Ovary (tissue), 3 donors: ENCODE data around the gene EPM2A.
"Not testable (repeated sequence)": the region's sequence is repeated elsewhere in the genome, so short reads cannot be mapped to it uniquely, and the experiment has no call there.

Source experiments
- CTCF ChIP-seq, 3 donors: fragments of 450-650 bp in 2 of 3; fragments of 200-600 bp in 1 of 3; IDR thresholded peaks; one replicate each; pipeline versions ENCODE4 v1.5.1 to v1.8.0; 2016 to 2022; ENCODE audit warnings: antibody characterized with exemption in 3 of 3, mild to moderate bottlenecking in 1 of 3
- EP300 ChIP-seq: sonication (generic); formaldehyde crosslinking; IDR thresholded peaks from one replicate; pipeline ENCODE4 v1.6.1; 2017; ENCODE audit warnings: antibody characterized with exemption
- POLR2A ChIP-seq: fragments of 450-650 bp; IDR thresholded peaks from one replicate; pipeline ENCODE4 v1.6.1; 2017; ENCODE audit warnings: antibody characterized with exemption, mild to moderate bottlenecking, moderate library complexity
- donor health status: DM: no; HTN: no; CAD: no.

GRCh38 chr6:145697401-145697800 lies 37.9 kb downstream of the EPM2A start:
- not testable (repeated sequence) for TF ChIP-seq CTCF (IDR thresholded peaks at IDR 0.05); POLR2A; EP300
